Activated T-cell treated with anti-CD3 and anti-CD28 coated beads for 1 hour (primary cell): ENCODE data around the gene YLPM1.
A peak's percentile ranks its signal among the peaks of the same experiment; 100 is the strongest.

Experiments
- DNase-seq: peaks from one replicate; pipeline ENCODE4 v3.0.0-alpha.2; 2020; ENCODE audit warnings: low read depth

Gene YLPM1

DNA sequence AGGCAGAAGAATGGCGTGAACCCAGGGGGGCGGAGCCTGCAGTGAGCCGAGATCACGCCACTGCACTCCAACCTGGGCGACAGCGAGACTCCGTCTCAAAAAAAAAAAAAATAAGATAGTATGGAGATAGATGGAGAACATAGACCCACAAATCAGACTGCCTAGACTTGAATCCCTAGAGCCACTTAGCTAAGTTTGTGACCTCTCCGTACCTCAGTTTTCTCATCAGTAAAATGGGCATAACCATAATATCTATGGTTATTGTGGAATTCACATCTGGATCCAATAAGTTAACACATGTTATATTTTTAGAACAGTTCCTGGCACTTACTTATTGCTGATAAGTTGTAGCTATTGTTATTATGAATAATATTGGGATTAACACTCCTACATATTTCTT is 105.6 kb downstream of the YLPM1 start:
- no peak for DNase-seq

DNA sequence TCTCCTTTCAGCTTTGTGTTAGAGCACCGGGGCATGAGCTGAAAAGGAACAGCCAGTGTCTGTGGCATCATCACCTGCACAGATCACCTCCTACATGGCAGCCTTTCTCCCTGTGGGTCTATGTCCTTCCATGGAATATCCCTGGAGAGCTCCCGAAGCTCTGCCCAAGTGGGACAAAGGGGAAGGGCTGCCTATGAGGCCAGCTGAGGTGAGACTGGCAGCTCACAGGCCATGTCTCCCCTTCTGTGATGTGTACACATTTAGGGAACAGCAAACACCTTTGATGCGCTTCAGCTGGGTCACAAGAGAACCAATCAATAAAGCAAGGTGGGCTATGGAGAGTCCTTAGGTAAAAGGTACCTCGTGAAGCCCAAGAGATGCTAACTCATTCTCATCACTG is 108.7 kb downstream of the YLPM1 start:
- DNase-seq: no peak

DNA sequence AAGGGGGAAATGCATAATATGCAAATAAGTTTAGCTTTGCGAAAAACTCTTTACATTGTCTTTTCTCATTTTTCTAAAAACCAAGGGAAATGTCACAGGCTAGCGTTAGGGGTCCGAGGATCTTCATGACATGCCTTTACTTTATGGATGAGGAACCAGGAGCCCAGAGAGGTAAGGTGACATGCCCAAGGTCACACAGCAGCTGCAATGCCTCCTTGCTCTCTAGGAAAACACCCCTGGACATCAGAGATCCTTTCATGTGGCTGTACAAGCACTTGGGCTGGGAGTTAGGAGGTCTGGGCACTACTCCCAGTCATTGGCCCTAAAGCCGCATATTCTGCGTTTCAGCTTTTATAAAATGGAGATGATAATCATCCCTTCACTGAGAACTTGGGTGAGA is 112.1 kb downstream of the YLPM1 start:
- DNase-seq: no peak

DNA sequence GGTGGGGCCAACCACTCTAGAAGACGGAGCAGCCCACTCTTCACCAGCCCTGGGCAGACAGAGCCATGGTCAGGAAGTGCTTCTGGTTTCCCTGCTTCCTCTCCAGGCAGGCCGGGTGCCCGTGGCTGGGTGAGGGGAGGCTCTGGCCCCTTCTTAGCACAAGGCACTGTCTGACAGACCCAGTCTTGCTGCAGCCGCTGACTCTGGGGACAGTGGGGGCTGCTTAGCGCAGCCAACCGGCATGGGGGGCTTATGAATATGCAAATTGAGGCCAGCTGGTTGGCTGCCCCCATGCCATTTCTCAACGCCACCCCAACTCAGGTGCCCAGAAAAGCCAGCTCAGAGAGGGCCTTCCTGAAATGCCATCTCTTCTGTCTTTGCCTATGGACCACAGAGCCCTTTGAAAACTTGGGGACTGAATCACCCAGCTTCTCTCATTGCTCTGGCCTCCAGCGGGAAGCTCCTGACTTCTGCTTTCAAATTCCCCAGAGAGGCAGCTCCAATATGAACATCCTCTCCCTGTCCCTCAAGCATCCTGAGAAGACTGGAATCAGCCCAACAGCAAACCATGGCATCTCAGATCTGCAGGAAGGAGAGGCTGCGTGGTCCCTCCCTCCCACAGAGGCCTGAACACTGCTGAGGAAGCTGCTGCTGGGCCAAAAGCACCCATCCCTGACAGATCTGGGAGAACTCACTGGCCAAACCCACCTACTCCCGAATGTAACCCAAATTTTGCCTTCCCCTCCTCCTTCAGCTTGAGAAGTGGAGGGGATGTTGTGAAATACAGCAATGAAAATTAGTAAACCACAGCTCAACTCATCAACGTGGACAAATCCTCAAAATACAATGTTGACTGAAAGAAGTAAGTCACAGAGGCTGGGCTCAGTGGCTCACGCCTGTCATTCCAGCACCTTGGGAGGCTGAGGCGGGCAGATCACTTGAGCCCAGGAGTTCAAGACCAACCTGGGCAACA is 113.1 kb downstream of the YLPM1 start, which contains the start of gene PROX2:
PROX2 (minus strand) TSS at position 205 of the 973 bp plus-strand sequence. CDS start 12,311 bp downstream, outside the sequence.
- DNase-seq: peak; percentile 10

DNA sequence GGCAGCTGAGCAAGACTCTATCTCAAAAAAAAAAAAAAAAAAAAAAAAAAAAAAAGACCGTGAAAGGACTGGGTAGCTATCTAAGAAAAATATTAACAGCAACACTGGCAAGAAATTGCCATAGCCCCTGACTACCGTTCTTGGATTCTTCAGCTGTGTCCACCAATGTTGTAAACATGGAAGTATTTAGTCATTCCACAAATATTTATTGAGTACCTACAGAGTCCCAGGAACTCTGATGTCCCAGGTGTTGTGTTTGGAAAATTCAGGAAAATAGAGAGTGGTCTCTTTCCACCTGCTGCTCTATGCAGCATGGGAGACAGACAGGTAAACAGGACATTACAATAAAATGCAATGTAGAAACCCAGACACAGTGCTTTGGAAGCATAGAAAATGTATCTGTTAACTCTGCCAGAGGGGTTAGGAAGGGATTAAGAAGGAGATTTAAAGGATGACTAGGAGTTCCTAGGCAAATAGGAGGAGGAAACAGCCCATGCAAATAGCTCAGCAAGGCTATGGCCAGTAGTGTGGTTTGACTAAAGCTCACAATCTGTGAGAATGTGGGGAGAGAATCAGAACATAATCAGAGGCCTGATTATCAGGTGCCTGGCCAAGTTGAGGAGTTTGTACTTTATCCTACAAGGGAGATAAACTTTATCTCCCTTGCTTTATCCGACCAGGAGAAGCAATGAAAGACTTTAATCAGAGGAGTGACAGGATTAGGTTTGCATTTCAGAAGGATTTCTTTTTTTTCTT is 116.5 kb downstream of the YLPM1 start:
- no peak for DNase-seq

DNA sequence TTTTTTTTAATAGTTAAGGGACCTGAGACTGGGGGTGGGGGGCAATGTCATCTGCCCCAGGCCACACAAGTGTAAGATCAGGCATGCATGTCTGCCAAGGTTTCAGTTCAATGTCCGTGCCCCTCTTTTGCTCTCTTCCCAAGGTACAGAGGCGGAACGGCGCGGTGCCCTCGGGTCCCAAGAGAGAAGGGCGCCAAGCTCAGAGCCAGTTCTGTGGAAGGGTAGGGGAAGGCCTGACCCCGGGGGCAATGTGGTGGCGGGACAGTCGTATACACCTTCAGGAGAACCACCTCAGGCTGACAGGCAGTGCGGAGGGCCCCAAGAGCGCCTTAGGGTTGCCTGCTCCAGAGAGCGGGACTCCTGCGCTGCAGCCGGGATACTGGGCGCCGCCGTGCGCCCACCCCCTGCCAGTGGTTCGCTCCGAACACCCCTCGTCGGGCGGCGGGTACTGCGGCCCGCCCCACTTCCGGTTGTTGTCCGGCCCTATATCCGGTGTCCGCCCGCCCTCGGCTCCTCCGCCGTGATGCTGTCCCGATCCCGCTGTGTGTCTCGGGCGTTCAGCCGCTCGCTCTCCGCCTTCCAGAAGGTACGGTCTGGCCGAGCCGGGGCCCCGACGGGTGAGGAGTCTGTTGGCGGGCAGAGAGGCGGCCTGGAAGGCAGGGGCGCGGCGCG is 118.5 kb downstream of the YLPM1 start, which contains the start of gene DLST:
DLST (plus strand) TSS at position 486 of the 672 bp plus-strand sequence; CDS start at position 524, 38 bp downstream.
- peak; percentile 79 for DNase-seq

DNA sequence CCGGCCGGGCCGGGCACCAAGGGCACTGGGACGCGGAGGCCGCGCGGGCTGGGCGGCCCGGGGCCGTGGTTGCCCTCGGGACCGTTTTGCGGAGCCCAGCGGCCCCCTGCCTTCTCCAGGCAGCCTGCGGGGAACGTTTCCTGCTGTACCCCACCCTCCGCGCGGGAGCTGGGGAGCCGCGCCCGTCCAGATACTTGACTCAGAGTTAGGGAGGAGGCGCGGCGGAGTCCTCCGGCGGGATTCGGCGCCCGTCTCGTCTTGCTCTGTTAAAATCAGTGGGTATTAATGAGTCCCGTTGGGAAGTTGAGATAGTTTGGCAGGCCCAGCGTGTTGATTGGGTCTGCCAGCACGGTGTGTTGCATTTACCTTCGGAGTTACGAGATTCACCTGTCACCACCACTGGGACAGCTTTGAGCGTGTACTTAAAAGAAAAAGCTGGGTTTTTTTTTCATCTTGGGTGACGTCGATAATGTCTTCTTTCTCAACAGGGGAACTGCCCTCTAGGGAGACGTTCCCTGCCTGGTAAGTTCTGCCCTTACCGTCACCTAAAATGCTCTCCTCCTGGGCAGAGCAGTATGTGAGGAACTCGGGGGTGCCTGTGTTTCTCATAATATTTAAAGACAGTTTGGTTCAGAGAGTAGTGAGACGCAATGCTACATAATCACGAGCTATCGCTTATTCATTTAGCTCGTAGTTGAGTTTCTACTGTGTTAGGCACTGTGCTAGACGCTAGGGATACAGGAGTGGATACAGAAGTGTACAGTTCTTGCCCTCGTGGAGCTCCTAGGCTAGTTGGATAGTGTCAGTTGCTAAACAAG is 119.2 kb downstream of the YLPM1 start:
- peak; percentile 37 for DNase-seq
